ENCODE results near the gene COG5.
"Not testable (repeated sequence)": the region's sequence is repeated elsewhere in the genome, so short reads cannot be mapped to it uniquely, and the experiment has no call there.

Gene COG5

DNA sequence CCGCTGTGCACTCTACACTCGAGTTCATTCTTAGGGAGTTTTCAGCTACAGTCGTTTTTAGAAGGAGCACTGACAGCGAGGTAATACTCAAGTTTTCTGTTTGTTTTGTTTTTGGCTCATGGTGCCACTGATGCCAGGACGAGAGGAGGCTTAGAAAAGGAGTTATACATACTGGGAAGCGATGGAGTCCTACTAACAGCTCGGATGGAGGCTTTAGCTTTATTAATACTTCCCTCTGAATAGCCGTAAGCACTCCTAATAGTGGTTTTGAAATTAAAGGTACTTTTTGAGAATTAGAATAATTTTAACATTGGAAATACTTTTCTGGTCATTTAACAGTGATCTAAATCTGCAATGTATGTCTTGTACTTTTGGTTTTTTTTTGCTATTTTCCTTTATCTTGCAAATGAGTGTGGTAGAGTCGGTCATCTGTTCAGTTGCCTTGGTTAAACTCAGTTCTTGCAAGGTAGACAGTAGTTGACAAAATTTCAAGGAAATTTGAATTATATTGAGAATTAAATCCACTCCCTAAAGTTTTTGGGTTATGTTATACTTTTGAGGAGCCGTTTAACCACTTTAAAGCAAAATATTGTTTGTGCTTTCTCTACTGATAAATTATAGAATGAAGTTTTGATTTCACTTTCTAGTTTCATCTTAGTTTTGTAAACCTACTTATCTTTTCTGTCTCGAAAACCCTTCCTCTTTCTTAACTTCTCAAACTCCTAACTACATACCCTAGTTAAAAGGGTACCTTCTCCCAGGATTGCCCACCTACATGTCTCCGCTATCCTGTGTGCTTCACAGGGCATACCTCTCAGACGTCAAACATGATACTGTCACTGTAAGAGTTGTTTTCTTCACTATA lies 393.4 kb downstream of the COG5 start:
- no peak for DNase-seq

DNA sequence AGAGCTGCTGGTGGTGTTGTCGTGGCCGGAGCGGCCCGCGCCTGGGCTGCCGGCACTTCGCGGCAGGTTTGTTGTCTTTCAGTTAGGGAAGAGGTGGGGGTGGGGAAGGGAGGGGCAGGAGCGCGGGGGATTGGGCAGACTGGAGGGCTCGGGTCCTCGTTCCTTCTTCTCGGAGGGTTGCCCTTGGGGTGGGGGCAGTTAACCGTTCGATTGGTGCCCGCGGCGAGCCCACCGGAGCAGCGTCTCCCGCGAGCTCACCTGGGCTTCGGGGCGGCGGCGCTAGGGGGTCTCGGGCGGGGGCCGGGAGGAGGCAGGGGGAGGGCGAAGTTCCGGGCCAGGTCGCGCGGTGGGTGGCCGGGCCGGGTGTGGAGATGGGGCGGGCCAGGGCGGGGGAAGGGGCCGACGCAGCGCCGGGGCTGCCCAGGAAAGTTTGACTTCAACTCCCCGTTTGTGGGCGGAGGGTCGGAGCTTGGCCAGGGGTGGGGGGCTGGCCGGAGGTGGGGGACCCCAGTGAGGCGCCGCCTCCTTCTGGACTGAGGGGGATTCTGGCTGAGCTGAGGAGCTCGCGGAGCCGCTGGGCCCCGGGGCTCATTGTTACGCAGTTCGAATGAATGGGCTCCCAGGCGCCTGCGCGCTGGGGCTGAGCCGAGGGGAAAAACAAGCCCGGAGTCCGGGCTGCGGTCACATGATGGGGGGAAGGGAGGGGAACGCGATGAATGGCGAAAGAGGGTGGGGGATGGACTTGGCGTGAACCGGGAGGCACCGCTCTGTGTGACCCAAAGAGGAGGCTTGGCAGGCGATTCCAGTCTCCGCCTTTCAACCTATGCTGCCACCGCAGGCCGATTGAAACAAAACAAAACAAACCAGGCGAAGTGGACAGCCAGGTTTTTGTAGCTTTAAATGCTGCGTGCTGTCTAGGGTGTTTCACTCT lies 394.3 kb downstream of the COG5 start:
- peak; percentile 95 for DNase-seq

GRCh38 chr7:107168233-107169119 lies 395.2 kb downstream of the COG5 start, which contains the start of gene HBP1:
TSS of gene HBP1 (plus strand) at chr7:107169003. CDS start at chr7:107179894, 10,891 bp downstream.
- DNase-seq = peak; percentile 99

- no peak for DNase-seq
Observed at GRCh38 chr7:107167483-107168232, 396.1 kb downstream of the COG5 start.

DNA sequence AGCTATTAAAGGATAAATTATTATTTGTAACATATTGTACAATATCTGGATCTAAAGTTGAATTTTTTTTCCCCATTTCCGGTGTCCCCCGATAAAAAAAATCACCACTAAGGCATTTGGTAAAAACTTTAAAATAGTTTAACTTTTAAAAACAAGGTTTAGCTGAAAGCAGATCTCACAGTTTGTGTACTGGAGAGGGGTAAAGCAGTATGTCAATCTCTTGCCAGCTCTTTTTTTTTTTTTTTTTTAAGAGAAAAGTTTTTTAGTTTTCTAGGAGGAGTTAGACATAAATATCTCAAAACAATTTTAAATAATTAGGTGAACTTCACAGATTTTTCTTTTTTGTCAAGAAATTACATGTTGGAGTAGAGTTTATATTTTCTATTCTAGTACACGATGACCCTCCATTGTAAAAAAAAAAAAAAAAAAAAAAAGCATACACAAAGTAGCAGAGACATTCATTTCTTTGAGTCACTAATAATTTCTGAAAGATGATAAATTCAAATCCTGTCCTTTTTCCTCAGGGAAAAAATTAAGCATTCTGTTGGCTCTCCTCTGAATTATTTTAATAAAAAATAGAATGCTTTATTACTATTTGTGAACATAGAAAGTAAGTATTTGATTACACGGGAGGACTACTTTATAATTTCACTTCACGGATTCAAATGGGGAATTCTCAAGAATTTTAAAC lies 396.8 kb downstream of the COG5 start:
- no peak for DNase-seq

- no peak for DNase-seq
Observed at GRCh38 chr7:107165341-107165740, 398.4 kb downstream of the COG5 start.

GRCh38 chr7:107164092-107164491 lies 399.6 kb downstream of the COG5 start:
- DNase-seq = no peak

- DNase-seq = no peak
Observed at GRCh38 chr7:107162475-107162874, 401.2 kb downstream of the COG5 start.

DNA sequence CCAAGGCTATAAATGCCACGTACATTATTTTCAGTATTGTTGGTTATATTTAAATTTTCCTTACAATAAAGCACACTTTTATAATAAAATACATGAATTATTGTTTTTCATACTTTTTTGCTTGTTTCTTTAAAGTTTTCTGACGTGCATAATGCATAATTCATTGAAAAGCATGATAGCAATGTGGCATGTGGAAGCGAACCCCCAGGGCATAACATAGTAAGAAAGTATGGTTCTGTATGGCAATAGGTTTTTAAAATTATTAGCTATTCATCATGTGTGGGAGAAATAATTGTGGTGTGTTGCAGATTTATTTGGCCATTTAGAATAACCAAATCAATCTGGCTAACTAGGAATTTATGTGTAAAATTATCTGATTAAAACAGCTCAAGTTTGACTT lies 402.3 kb downstream of the COG5 start:
- no peak for DNase-seq

- no peak for DNase-seq
Observed at GRCh38 chr7:107160389-107160788, 403.3 kb downstream of the COG5 start.

DNA sequence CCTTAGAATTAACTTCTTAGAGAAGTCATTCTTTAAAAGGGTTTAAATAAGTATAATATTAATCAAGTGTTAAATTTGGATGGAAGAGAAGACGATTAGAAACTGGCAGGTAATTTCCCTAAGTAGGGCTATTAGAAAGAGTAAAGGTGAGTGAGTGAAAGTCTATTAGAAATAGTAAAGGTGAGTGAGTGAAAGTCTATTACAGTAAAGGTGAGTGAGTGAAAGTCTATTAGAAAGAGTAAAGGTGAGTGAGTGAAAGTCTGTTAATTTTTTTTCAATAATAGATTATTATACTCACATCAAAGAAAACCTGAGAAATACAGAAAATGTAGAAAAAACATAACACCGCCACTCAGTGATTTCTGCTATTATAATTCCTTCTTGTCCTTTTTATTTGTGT lies 405.7 kb downstream of the COG5 start:
- DNase-seq = no peak

GRCh38 chr7:107157091-107157490 lies 406.6 kb downstream of the COG5 start:
- no peak for DNase-seq

DNA sequence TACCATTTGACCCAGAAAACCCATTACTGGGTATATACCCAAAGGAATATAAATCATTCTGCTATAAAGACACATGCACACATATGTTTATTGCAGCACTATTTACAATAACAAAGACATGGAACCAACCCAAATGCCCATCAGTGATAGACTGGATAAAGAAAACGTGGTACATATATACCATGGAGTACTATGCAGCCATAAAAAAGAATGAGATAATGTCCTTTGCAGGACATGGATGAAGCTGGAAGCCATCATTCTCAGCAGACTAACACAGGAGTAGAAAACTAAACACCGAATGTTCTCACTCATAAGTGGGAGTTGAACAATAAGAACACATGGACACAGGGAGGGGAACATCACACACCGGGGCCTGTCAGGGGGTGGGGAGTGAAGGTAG lies 408.0 kb downstream of the COG5 start:
- not testable (repeated sequence) for DNase-seq

DNA sequence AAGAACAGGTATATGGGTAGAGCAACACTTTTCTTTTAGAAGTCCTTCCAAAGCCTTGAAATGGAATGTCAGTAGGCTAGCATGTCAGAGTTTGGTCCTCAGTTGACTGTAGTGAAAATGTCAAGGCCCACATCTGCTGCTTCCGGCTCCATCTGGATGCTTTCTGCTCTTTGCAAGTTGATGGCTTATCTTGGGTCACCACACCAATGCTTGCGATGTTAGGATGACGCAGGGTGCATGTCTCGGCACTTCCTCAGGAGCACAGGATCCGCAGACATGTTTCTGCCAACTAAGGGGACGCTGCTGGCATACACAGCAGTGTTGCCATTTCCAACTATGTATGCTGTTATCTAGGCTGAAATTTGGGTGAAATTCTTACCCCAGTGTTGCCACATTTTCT lies 408.9 kb downstream of the COG5 start:
- no peak for DNase-seq

GRCh38 chr7:107152011-107152410 lies 411.7 kb downstream of the COG5 start:
- no peak for DNase-seq
